Stimulated activated CD8-positive, alpha-beta memory T cell treated with anti-CD3 and anti-CD28 coated beads, Interleukin-2, amount 100 ng/mL, for 1 hour (primary cell): ENCODE measurements around the gene SEC24B.
"Not testable (repeated sequence)": the region's sequence is repeated elsewhere in the genome, so short reads cannot be mapped to it uniquely, and the experiment has no call there.

ENCODE experiments used
- DNase-seq, 2 donors: peaks; one replicate each; pipeline ENCODE4 v3.0.0-alpha.2; 2020; ENCODE audit warnings: low read depth in 2 of 2

Gene SEC24B

DNA sequence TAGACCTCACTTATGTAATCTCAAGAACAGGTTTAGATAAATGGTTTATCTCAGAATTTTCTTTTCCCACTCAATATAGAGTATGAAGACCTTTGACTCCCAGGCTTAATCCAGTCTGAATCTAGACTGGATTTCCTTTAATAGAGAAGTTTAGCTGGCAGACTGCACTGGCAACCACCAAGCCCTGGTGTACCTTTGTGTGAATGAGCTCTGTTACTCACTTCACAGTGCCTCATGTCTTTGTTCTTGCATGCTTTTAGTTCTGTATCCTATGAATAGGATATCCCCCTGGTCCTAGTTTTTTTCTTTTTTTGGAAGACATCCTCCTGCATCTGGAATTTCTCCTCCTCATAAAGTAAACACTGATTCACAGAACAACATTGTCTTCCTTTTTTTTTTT is 73.3 kb downstream of the SEC24B start:
- no peak for DNase-seq

DNA sequence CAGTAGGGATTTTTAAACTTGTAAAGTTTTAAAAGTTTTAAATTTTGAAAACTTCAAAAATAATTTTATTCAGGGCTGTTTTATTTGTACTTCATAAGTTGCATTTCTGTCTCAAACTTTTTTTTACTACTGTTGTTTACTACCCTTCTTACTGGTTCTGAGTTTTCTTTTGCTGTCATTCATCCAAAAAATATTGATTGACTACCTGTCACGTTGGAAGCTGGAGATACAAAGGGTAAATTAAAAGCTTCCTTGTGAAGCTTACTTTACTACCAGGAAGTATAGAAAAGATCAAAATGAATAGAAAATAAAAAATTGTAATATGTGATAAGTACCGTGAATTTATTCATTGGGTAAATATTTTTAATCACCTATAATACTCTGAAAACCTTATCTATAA is 77.1 kb downstream of the SEC24B start:
- DNase-seq: no peak

DNA sequence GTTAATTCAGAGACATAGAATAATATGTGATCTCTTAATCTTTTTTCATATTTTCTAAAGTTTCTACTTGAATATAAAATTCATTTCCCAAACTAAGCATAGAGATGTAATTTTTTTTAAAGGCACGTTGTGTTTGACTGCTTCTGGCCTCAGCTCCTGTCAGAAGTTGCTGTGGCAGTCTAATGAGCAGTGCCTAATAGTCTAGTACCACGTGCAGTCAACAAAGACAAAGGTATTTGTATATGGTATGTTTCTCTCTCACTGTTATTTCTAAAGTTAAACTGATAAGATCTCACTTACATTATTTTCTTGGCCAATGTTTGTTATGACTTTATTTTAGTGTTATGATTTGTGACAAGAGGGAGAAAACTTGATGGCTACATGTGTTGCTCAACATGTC is 77.8 kb downstream of the SEC24B start:
- DNase-seq: no peak

DNA sequence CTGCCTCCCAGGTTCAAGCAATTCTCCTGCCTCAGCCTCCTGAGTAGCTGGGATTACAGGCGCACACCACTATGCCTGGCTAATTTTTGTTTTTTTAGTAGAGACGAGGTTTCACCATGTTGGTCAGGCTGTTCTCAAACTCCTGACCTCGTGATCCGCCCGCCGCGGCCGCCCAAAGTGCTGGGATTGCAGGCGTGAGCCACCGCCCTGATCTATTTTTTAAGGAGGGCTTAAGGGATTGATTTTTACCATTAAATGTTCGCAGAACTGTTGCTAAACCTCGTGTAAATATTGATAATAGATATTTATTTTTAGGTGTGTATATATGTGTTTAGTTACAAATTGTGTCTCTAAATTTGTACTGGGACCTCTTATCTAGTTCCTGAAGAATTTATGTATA is 79.8 kb downstream of the SEC24B start:
- DNase-seq: not testable (repeated sequence)

DNA sequence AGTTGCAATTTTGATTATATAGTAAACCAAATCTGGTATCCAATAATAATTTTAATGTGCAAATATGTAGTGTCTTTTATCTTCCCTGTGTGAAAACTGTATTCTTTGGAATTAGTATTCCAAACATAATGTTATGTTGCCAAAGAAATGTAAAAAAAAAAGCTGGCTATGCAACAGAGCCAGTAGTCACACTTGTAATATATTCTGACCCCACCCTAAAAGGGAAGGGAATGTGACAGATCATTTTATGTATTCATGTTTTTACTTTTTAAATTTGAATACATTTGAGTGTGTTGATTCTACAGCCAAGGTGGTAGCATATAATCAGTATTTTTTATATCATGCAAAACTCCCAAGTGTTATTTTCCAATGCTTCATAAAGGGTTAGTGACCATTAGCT is 98.6 kb downstream of the SEC24B start:
- DNase-seq: no peak

DNA sequence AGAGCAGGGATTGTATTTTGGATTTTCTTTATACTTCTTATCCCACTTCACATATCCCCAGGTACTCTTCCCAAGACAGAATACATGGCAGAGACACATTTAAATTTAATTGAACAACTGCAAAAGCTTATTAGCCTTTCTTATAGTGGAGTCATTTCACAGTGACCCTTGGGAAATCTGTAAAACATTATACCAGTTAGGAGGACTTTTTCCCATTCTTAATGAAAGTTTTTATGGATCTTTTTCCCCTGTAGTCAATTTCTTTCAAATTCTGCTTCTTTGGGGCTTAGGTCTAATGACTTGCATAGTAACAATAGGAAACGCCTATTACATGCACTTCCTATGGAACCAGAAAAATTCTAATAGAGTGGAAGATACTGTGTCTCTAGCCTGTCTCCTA is 111.8 kb downstream of the SEC24B start:
- no peak for DNase-seq

DNA sequence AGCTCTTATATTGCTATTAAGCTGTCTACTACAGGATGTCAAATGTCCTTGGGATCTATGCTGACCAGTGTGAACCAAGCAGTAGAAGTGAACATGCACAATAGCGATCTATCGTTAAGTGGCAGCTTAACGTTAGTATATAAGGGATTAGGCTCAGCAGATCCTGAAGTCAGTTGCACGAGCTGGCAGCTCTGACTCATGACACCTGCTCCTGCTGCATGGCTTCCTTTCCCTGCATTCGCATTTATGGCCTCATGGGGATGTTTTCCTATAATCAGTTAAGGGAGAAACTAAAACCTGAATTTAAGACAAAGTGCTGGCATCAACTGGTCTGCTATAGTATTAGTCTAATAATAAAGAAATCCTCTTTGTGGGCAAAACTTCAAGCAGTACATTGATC is 113.8 kb downstream of the SEC24B start:
- no peak for DNase-seq

DNA sequence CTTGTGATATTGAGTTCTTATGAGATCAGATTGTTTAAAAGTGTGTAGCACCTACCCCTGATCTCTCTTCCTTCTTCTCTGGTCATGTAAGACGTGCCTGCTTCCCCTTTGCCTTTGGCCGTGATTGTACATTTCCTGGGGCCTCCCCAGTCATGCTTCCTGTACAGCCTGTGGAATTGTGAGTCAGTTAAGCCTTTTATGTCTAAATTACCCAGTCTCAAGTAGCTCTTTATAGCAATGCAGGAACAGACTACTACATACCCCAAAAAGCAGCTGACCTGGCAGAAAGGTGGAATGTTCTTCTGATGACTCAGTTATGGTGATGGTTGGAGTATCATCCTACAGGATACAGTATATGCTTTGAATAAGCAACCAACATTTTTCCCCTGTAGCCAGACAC is 115.0 kb downstream of the SEC24B start:
- DNase-seq: no peak

DNA sequence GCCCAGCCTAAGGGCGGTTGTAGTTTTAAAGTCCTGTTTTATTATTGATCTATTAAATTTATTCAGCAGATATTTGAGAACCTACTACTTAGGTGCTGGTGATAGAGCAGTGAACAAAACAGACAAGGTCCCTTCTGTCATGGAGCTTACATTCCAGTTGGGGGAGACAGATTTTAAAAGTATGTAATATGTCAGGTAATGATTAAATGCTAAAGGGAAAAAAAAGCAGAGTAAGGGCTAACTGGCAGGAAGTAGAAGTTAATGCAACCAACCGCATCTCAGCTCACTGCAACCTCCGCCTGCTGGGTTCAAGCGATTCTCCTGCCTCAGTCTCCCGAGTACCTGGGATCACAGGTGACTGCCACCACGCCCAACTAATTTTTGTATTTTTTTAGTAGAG is 118.6 kb downstream of the SEC24B start:
- no peak for DNase-seq

DNA sequence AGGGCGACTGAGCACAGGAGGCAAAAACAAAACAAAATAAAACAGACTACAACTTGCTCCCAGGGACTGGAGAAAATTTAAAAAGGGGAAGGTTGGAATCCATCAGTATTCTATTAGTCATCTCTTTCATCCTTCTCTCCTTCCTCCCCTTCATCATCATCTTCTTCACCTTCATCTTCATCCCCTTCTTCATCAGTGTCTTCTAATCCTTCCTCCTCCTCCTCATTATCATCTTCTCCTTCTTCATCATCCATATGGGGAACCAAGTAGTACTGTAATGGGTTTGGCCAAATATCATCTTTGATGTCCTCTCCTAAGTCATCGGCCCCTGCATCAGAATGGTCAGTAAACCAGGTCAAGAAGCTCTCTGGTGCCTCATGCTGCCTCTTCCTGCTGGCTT is 119.5 kb downstream of the SEC24B start:
- no peak for DNase-seq

DNA sequence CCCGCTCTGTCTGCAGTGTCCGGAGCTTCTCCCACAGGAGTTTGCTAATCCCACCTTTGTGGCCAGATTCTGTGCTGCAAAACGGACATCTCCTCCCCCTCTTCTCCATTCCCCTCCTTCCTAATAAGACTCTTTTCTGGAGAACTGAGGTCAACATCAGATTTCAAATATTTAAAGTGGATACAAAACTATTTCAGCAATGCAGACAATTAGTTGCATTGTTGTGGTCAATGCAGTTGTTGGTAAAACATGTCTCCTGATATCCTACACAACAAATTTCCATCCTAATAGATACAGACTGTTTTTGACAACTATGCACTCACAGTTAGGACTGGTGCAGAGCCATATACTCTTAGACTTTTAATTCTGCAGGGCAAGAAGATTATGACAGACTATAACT is 121.4 kb downstream of the SEC24B start:
- DNase-seq: no peak

DNA sequence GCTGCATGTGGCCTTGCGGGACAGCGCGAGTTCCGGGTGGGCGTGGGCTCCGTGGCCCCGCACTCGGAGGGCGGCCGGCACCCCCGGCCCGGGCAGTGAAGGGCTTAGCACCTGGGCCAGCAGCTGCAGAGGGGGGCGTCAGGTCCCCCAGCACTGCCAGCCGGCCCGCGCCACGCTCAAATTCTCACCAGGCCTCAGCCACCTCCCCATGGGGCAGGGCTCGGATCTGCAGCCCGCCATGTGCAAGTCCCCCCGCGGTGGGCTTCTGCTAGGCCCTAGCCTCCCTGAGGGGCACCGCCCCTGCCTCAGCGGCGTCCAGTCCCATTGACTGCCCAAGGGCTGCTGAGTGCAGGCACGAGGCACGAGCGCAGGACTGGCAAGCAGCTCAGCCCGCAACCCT is 123.8 kb downstream of the SEC24B start:
- no peak for DNase-seq

DNA sequence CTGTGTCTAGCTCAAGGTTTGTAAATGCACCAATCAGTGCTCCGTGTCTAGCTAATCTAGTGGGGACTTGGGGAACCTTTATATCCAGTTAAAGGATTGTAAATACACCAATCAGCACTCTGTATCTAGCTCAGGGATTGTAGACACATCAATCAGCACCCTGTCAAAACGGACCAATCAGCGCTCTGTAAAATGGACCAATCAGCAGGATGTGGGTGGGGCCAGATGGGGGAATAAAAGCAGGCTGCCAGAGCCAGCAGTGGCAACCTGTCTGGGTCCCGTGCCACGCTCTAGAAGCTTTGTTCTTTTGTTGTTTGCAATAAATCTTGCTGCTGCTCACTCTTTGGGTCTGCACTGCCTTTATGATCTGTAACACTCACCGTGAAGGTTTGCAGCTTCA is 124.5 kb downstream of the SEC24B start:
- not testable (repeated sequence) for DNase-seq

DNA sequence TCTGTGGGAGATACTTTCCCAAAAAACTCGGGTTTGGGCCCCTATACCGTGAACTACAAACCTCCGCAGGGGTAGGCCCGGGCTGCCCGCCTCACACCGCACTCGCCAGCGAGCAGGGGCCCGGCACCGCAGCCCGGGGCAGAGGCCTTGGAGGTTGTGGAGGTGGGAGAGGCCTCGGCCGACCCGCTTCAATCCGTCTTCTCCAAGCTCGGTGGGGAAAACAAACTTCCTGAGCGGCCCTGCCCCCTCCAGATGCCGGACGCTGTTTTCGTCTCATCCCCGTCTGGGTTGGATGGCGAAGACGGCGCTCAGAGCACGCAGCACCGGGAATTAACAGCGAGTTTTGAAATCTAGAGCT is 126.0 kb downstream of the SEC24B start:
- DNase-seq: peak; percentile 1 to 14

DNA sequence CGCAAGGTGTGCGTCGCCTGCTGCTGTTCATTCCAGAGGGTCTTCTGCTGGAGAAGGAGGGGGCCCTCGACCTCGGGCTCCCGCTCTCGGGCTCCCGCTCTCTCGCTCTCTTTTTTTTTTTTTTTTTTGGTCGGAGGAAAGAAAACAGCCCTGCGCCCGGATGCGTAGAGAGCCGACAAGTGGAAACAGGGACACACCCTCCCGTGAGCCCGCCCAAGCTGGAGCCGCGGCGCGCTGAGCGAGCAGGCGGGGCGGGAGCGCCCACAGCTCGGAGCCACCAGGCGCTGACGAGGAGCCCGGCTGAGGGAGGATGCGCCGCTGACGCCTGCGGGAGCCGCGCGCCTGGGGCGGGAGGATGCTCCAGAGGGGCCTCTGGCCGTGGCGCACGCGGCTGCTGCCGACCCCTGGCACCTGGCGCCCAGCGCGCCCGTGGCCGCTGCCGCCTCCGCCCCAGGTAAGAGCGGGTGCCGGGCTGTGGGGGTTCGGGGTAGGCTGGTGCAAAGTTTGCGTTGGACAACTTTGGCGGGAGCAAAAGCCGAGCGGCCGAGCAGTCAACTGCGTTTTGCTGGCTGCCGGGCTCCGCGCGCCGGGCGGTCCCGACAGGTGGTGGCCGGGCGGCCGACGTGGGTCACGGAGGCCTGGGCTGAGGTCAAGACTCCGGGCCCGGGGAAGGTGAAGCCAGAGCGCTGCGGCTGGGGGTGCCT is 126.5 kb downstream of the SEC24B start, which contains the start of gene MCUB:
MCUB (plus strand) TSS at position 264 of the 704 bp plus-strand sequence; CDS start at position 356, 92 bp downstream.
- DNase-seq: peak; percentile 78 to 79

DNA sequence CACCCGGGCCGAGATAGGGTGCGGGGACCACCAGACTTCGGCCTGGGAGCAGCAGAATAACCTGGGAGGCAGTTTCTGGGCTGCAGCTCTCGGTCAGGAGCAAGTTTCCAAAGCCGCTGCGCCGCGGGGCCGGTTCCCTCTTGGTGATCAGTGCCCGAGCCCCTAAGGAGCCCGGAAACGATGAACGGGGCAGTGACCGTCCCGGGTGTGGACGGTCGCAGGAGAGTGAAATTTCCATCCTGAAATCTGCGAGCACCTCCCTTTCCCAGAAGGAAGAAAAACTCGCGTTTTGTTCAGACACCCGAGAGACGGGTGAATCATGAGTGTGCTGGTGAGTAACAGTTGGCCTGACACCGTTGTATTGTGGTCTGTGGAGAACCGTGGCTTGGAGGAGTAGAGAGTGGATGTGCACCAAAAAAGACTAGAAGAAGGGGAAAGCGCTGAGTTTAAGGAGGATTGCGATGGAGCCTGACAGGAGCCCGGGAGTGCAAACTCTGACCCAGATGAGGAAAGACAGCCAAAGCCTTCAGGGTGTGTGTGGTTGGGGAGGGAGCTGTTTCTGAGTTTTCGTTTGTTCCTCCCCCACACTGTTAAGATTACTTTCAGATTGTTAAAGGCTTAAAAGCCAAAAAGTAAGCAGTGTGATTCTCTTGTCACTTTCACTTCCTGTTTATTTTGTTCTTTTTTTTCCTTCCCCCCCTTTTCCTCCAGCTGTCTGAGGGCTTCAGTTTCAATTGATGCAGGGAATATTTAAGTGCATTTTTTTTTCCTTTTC is 127.3 kb downstream of the SEC24B start:
- peak; percentile 25 to 27 for DNase-seq

DNA sequence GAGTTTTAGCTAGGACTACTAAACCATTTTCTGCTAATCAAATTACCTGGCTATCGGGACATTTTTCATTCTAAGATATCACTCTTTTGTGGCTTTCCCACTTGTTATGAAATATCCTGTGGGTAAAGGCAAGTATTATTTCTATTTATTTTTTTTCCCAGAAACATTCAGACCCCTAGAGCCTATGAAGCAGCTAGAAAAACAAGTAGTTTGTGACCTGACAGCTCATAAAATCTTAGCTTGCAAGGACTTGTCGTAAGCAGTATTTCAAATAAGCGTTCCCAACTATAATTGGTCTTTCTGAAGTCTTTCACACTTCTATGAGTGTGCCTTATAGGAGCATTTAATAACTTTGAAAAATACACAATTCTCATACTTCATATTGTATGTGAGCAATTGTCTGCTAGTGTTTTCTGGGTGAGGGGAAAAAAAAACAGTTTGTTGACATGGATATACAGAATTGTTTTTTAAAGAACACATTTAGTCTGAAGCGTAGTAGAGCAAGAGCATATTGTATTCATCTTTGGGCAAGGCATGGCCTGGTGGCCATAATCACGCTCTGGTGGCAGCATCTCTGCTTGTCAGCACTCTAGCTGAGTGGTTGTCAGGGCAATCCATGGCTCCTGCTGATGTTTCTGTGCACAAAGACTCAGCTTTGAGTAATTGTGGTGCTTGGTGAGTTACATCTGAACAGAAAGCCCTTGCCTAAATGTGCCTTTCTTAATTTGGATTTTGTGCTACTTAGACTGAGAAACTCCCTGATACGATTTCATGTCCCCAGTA is 129.0 kb downstream of the SEC24B start:
- no peak for DNase-seq

DNA sequence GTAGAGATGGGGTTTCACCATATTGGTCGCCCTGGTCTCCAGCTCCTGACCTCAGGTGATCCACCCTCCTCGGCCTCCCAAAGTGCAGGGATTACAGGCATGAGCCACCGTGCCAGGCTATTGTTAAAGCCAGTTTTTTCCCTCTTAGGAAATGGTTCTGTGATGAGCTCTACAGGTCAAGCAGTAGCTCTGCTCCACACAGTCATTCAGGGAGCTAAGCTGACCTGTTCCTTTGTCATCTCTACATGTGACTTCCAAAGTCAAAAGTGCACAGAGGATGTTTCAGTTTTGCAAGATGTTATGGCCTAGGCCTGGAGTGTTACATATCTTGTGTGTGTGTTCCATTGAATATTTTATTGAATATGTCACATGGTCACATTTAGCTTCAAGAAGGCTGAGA is 137.9 kb downstream of the SEC24B start:
- DNase-seq: no peak

DNA sequence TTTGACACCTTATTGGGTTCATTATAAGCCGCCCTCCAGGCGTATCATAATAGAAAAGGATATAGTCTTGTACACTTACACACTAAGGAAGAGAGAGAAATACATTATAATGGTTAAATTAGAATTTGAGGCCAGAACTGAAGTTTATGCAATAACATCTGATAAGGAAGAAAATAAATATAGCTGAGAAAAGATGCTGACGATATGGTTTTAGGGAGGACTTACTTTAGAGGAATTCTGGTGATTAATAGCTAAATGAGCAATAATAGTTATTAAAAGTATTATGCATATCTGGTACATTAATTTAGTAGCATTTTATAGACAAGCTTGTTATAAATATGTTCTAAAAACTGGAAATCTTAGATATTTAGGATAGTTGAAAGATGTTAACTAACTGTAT is 138.5 kb downstream of the SEC24B start:
- DNase-seq: no peak

DNA sequence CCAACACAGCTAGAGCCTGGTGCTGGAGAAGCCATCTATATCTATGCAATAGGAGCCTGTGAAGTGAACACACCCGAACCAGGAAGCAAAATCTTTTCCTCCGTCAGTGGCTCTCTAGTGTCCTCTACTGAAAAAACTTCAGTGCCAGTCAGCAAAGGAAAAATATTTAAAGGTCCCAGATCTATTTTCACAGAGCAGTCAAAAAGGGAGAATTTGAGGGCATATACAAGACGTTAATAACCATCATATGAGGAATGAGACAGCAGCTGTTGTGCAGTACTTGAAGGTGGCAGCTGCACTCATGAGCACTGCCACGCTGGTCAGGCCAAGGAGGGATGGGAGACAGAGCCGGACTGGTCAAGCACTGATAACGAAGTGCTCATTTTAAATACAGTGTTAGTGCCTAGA is 140.8 kb downstream of the SEC24B start:
- DNase-seq: no peak

DNA sequence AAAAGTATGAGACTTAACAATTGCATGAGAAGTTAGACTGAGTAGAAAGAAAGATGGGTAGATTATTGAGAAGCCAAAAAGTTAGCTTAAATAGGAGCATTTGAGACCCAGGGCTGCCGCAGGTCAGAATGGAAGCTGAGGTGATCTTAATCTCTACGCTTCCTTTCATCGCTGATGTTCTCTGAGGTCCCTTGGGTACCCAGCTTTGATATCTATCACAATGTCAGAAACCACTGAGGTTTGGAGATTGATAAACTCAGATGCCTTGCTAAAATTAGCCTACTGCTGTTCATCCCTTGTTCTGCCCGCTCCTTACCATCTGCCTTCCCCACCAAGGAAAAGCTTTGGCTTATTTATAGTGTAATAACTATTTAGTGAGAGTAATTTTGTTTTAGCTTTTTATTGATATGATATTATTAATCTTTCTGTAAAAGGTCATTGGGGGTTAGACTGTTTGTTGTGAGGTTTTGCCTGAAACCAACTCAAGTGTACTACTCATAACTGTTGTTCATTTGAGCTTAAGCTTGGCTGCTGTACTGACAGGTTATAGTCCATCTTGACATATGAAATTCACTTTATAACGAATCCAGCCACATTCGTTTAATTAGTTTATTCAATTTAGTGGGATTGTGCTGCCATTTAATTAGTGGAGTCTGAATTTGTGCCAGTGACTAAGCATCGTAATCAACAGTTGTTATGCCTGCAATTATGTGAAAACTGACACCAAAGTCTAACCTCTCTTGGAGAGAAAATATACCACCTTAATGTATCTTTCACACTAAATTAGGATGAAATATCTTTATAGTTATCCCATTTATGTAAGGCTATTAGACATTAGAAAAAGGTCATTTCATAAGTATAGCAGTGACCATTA is 141.6 kb downstream of the SEC24B start:
- no peak for DNase-seq

DNA sequence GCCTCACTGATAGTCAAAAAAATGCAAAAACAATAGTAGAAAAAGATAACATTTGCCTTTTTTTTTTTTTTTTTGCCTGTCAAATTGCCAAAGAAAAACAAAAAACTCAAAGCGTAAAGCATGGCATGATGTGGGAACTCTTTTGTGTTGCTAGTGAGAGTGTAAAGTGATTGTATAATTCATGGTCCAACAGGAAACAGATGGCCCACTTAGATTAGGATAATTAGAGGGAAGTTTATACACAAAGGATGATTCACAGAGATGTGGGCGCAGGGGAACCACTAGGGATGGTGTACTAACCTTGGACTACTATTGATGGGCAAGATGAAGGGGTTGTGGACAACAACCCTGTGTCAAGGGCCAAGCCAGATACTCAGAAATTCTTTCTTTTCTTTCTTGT is 142.8 kb downstream of the SEC24B start:
- DNase-seq: no peak
